Measurements from ENCODE around the gene TSPAN18. TPM values are rescaled to one million over a fixed set of nuclear protein-coding genes. Genes with fewer than 3 reads are reported as not detected.

TSPAN18 gene
- total RNA-seq, 2 experiments from 2014 or later: 7.5 to 8.7 TPM

GRCh38 chr11:44829838-44830237 lies 103.1 kb downstream of the TSPAN18 start:
- Mint-ChIP-seq H3K36me3 (ENCODE audit: low read depth) (no peaks in the 10 kb centered on the region), H3K27me3 (ENCODE audit: low read depth) (peaks cover 12% of the 10 kb centered on the region), H3K9me3 (ENCODE audit: insufficient read depth) (no peaks in the 10 kb centered on the region), H3K27ac (no peak overlapping the region), H3K4me3 (no peak overlapping the region), H3K4me1 (ENCODE audit: low read depth) (no peaks in the 10 kb centered on the region)
- ChIA-PET CTCF (no interaction called here), POLR2A (no interaction called here)
- DNase-seq: no peak
- ATAC-seq: no peak

- H3K27me3 Mint-ChIP-seq (ENCODE audit: low read depth): peaks cover 22% of the 10 kb centered on the region
Measured at GRCh38 chr11:44831605-44832394, 105.0 kb downstream of the TSPAN18 start.

GRCh38 chr11:44832452-44832851 lies 105.7 kb downstream of the TSPAN18 start:
- ChIA-PET POLR2A (no interaction called here), CTCF (no interaction called here)
- no peak overlapping the region for H3K27ac Mint-ChIP-seq
- H3K27me3 Mint-ChIP-seq (ENCODE audit: low read depth): peaks cover 26% of the 10 kb centered on the region
- ATAC-seq (no peak), DNase-seq (no peak)
- H3K4me3 Mint-ChIP-seq: no peak overlapping the region
- H3K4me1 Mint-ChIP-seq (ENCODE audit: low read depth): no peaks in the 10 kb centered on the region
- no peaks in the 10 kb centered on the region for H3K9me3 Mint-ChIP-seq (ENCODE audit: insufficient read depth)
- no peaks in the 10 kb centered on the region for H3K36me3 Mint-ChIP-seq (ENCODE audit: low read depth)

More at GRCh38 chr11:44831605-44832394, 105.0 kb downstream of the TSPAN18 start:
- H3K27ac Mint-ChIP-seq: no peak overlapping the region
- ChIA-PET POLR2A (interaction anchor here (0.6 kb wide), 1 partner anchor 271 kb away, joined by 3 read pairs; no protein-coding TSS in a partner anchor), CTCF (no interaction called here)
- H3K4me3 Mint-ChIP-seq: no peak overlapping the region
- H3K36me3 Mint-ChIP-seq (ENCODE audit: low read depth): no peaks in the 10 kb centered on the region
- no peaks in the 10 kb centered on the region for H3K4me1 Mint-ChIP-seq (ENCODE audit: low read depth)
- ATAC-seq (no peak), DNase-seq (no peak)
- H3K9me3 Mint-ChIP-seq (ENCODE audit: insufficient read depth): no peaks in the 10 kb centered on the region

GRCh38 chr11:44833221-44833876 lies 106.6 kb downstream of the TSPAN18 start:
- H3K9me3 Mint-ChIP-seq (ENCODE audit: insufficient read depth): no peaks in the 10 kb centered on the region
- H3K27ac Mint-ChIP-seq: no peak overlapping the region
- ChIA-PET POLR2A (no interaction called here), CTCF (no interaction called here)
- H3K36me3 Mint-ChIP-seq (ENCODE audit: low read depth): no peaks in the 10 kb centered on the region
- DNase-seq (no peak), ATAC-seq (no peak)
- no peak overlapping the region for H3K4me3 Mint-ChIP-seq
- peaks cover 26% of the 10 kb centered on the region for H3K27me3 Mint-ChIP-seq (ENCODE audit: low read depth)
- H3K4me1 Mint-ChIP-seq (ENCODE audit: low read depth): no peaks in the 10 kb centered on the region

GRCh38 chr11:44833877-44834452 lies 107.2 kb downstream of the TSPAN18 start:
- Mint-ChIP-seq H3K36me3 (ENCODE audit: low read depth) (no peaks in the 10 kb centered on the region), H3K27ac (no peak overlapping the region), H3K27me3 (ENCODE audit: low read depth) (peaks cover 26% of the 10 kb centered on the region), H3K4me3 (no peak overlapping the region), H3K4me1 (ENCODE audit: low read depth) (no peaks in the 10 kb centered on the region), H3K9me3 (ENCODE audit: insufficient read depth) (no peaks in the 10 kb centered on the region)
- no peak for DNase-seq
- POLR2A ChIA-PET: no interaction called here
- ATAC-seq: no peak
- CTCF ChIA-PET: no interaction called here

GRCh38 chr11:44834846-44835245 lies 108.1 kb downstream of the TSPAN18 start:
- CTCF ChIA-PET: no interaction called here

GRCh38 chr11:44835296-44835695 lies 108.5 kb downstream of the TSPAN18 start:
- H3K36me3 Mint-ChIP-seq (ENCODE audit: low read depth): no peaks in the 10 kb centered on the region
- H3K4me1 Mint-ChIP-seq (ENCODE audit: low read depth): no peaks in the 10 kb centered on the region
- no peak for ATAC-seq
- DNase-seq: no peak
- H3K27me3 Mint-ChIP-seq (ENCODE audit: low read depth): peaks cover 21% of the 10 kb centered on the region
- no peak overlapping the region for H3K27ac Mint-ChIP-seq
- ChIA-PET POLR2A (no interaction called here), CTCF (no interaction called here)
- H3K4me3 Mint-ChIP-seq: no peak overlapping the region
- no peaks in the 10 kb centered on the region for H3K9me3 Mint-ChIP-seq (ENCODE audit: insufficient read depth)

More at GRCh38 chr11:44834846-44835245, 108.1 kb downstream of the TSPAN18 start:
- DNase-seq (no peak), ATAC-seq (no peak)
- Mint-ChIP-seq H3K27me3 (ENCODE audit: low read depth) (peaks cover 25% of the 10 kb centered on the region), H3K4me3 (no peak overlapping the region), H3K9me3 (ENCODE audit: insufficient read depth) (no peaks in the 10 kb centered on the region), H3K4me1 (ENCODE audit: low read depth) (no peaks in the 10 kb centered on the region), H3K27ac (no peak overlapping the region), H3K36me3 (ENCODE audit: low read depth) (no peaks in the 10 kb centered on the region)
- POLR2A ChIA-PET: no interaction called here

- Mint-ChIP-seq H3K4me3 (no peak overlapping the region), H3K27me3 (ENCODE audit: low read depth) (peaks cover 24% of the 10 kb centered on the region), H3K9me3 (ENCODE audit: insufficient read depth) (no peaks in the 10 kb centered on the region), H3K36me3 (ENCODE audit: low read depth) (no peaks in the 10 kb centered on the region), H3K27ac (no peak overlapping the region), H3K4me1 (ENCODE audit: low read depth) (no peaks in the 10 kb centered on the region)
- ATAC-seq: no peak
- ChIA-PET CTCF (no interaction called here), POLR2A (no interaction called here)
- no peak for DNase-seq
Measured at GRCh38 chr11:44835938-44836337, 109.2 kb downstream of the TSPAN18 start.

- POLR2A ChIA-PET: no interaction called here
- CTCF ChIA-PET: no interaction called here
Measured at GRCh38 chr11:44837661-44838060, 110.9 kb downstream of the TSPAN18 start.

GRCh38 chr11:44839458-44840084 lies 112.8 kb downstream of the TSPAN18 start:
- Mint-ChIP-seq H3K9me3 (ENCODE audit: insufficient read depth) (peaks cover 10% of the 10 kb centered on the region), H3K27ac (no peak overlapping the region), H3K36me3 (ENCODE audit: low read depth) (no peaks in the 10 kb centered on the region), H3K4me3 (no peak overlapping the region), H3K27me3 (ENCODE audit: low read depth) (peaks cover 24% of the 10 kb centered on the region), H3K4me1 (ENCODE audit: low read depth) (no peaks in the 10 kb centered on the region)
- POLR2A ChIA-PET: no interaction called here
- CTCF ChIA-PET: no interaction called here
- DNase-seq (no peak), ATAC-seq (no peak)

More at GRCh38 chr11:44837661-44838060, 110.9 kb downstream of the TSPAN18 start:
- Mint-ChIP-seq H3K9me3 (ENCODE audit: insufficient read depth) (no peaks in the 10 kb centered on the region), H3K36me3 (ENCODE audit: low read depth) (no peaks in the 10 kb centered on the region), H3K27ac (no peak overlapping the region), H3K4me3 (no peak overlapping the region), H3K4me1 (ENCODE audit: low read depth) (no peaks in the 10 kb centered on the region), H3K27me3 (ENCODE audit: low read depth) (peaks cover 24% of the 10 kb centered on the region)
- ATAC-seq: no peak
- no peak for DNase-seq

- Mint-ChIP-seq H3K27me3 (ENCODE audit: low read depth) (peaks cover 22% of the 10 kb centered on the region), H3K27ac (no peak overlapping the region), H3K4me1 (ENCODE audit: low read depth) (no peaks in the 10 kb centered on the region), H3K9me3 (ENCODE audit: insufficient read depth) (peaks cover 10% of the 10 kb centered on the region), H3K4me3 (no peak overlapping the region), H3K36me3 (ENCODE audit: low read depth) (no peaks in the 10 kb centered on the region)
- DNase-seq: no peak
- ATAC-seq: no peak
- CTCF ChIA-PET: no interaction called here
- POLR2A ChIA-PET: no interaction called here
Measured at GRCh38 chr11:44840085-44840478, 113.3 kb downstream of the TSPAN18 start.

All from activated CD8-positive, alpha-beta T cell treated with anti-CD3 and anti-CD28 coated beads, Interleukin-2, amount 10 ng/mL, durations not matched to agents 7 days and 5 days (primary cell).